Fibroblast of skin of scalp (primary cell): ENCODE results near the gene SNRNP200.
"Not testable (repeated sequence)": the region's sequence is repeated elsewhere in the genome, so short reads cannot be mapped to it uniquely, and the experiment has no call there.

ENCODE experiments used
- DNase-seq: peaks from one replicate; pipeline ENCODE4 v3.0.0-alpha.2; 2013

SNRNP200 gene

GRCh38 chr2:96325041-96325883 lies 19.9 kb upstream of the SNRNP200 start, which contains the start of gene ITPRIPL1:
Gene ITPRIPL1 (plus strand): TSS chr2:96325317. CDS start chr2:96325840, 523 bp downstream.
- peak; percentile 9 for DNase-seq

- no peak for DNase-seq
Measured at GRCh38 chr2:96324721-96325040, 19.3 kb upstream of the SNRNP200 start.

- DNase-seq, result no peak
Measured at GRCh38 chr2:96323849-96324248, 18.5 kb upstream of the SNRNP200 start.

- DNase-seq, result peak; percentile 6
Measured at GRCh38 chr2:96320728-96321622, 15.6 kb upstream of the SNRNP200 start.

GRCh38 chr2:96320326-96320725 lies 15.0 kb upstream of the SNRNP200 start:
- DNase-seq, result no peak

- no peak for DNase-seq
Measured at GRCh38 chr2:96319396-96319795, 14.1 kb upstream of the SNRNP200 start.

GRCh38 chr2:96318723-96319122 lies 13.4 kb upstream of the SNRNP200 start:
- DNase-seq, result no peak

- DNase-seq, result no peak
Measured at GRCh38 chr2:96317584-96317997, 12.2 kb upstream of the SNRNP200 start.

GRCh38 chr2:96316999-96317398 lies 11.7 kb upstream of the SNRNP200 start:
- DNase-seq, result no peak

GRCh38 chr2:96315400-96316071 lies 10.2 kb upstream of the SNRNP200 start:
- DNase-seq, result peak; percentile 88

- DNase-seq, result no peak
Measured at GRCh38 chr2:96315005-96315399, 9.7 kb upstream of the SNRNP200 start.

- DNase-seq, result no peak
Measured at GRCh38 chr2:96308248-96308647, 2.9 kb upstream of the SNRNP200 start.

GRCh38 chr2:96306370-96306769 lies 1.0 kb upstream of the SNRNP200 start:
- no peak for DNase-seq

- DNase-seq, result no peak
Measured at GRCh38 chr2:96305979-96306308, 598 bp upstream of the SNRNP200 start.

GRCh38 chr2:96304606-96305005 lies 740 bp downstream of the SNRNP200 start:
- DNase-seq, result no peak

GRCh38 chr2:96301865-96302264 lies 3.5 kb downstream of the SNRNP200 start:
- DNase-seq, result no peak

- DNase-seq, result no peak
Measured at GRCh38 chr2:96296925-96297324, 8.4 kb downstream of the SNRNP200 start.

- DNase-seq, result not testable (repeated sequence)
Measured at GRCh38 chr2:96294271-96294670, 11.1 kb downstream of the SNRNP200 start.

GRCh38 chr2:96291751-96292150 lies 13.6 kb downstream of the SNRNP200 start:
- no peak for DNase-seq

GRCh38 chr2:96287273-96287856 lies 18.0 kb downstream of the SNRNP200 start:
- DNase-seq, result no peak

- no peak for DNase-seq
Measured at GRCh38 chr2:96276787-96277499, 28.4 kb downstream of the SNRNP200 start.
